Activated CD4-positive, alpha-beta T cell treated with anti-CD3 and anti-CD28 coated beads for 36 hours (primary cell): Measurements from ENCODE around the gene RIC8A. TPM values are rescaled to one million over a fixed set of nuclear protein-coding genes. Genes with fewer than 3 reads are reported as not detected.
"Not testable (repeated sequence)": the region's sequence is repeated elsewhere in the genome, so short reads cannot be mapped to it uniquely, and the experiment has no call there.

Experiments
- ATAC-seq: fragments of 200-7000 bp; cut with Tn5 transposase; one replicate; pipeline ENCODE4 v1.10.0; 2021; ENCODE audit warnings: mild to moderate bottlenecking, moderate library complexity
- CTCF ChIA-PET: fragments of 350-600 bp; sonication (Branson Sonifier 250); formaldehyde crosslinking; loops from one replicate; lab custom pipeline; 2021; ENCODE audit warnings: antibody characterized with exemption; lab: Charles Lee
- POLR2A ChIA-PET: fragments of 350-600 bp; sonication (Branson Sonifier 250); formaldehyde crosslinking; loops from one replicate; lab custom pipeline; 2021; ENCODE audit warnings: antibody characterized with exemption, inconsistent platforms; lab: Charles Lee
- DNase-seq: peaks from one replicate; pipeline ENCODE4 v3.0.0-alpha.2; 2020
- H3K27ac Mint-ChIP-seq: one replicate; pipeline ENCODE4 v1.8.0; 2021; ENCODE audit warnings: mixed read lengths
- H3K27me3 Mint-ChIP-seq: one replicate; pipeline ENCODE4 v1.8.0; 2021; ENCODE audit warnings: mixed read lengths
- H3K36me3 Mint-ChIP-seq: one replicate; pipeline ENCODE4 v1.8.0; 2021; ENCODE audit warnings: low read depth, mixed read lengths
- H3K4me1 Mint-ChIP-seq: one replicate; pipeline ENCODE4 v1.8.0; 2021; ENCODE audit warnings: mixed read lengths
- H3K4me3 Mint-ChIP-seq: one replicate; pipeline ENCODE4 v1.8.0; 2021; ENCODE audit warnings: mild to moderate bottlenecking, moderate library complexity, mixed read lengths
- H3K9me3 Mint-ChIP-seq: one replicate; pipeline ENCODE4 v1.8.0; 2021; ENCODE audit warnings: low read depth, mixed read lengths
- intact Hi-C, 2 experiments: fragments of 100-400 bp; cut with DNase I in 1 of 2; cut with micrococcal nuclease in 1 of 2; formaldehyde crosslinking; loops; one replicate each; pipeline versions ENCODE4 v1.14.2 to v1.15.1; 2022 to 2024; cut with DNase I, micrococcal nuclease
- total RNA-seq, 2 experiments: library from RNA; stranded (reverse); gene quantifications; one replicate each; pipeline ENCODE4 v1.2.3, GENCODE V29; 2021

RIC8A gene
- 100 to 1,000 TPM; 104 to 124 TPM for total RNA-seq

DNA sequence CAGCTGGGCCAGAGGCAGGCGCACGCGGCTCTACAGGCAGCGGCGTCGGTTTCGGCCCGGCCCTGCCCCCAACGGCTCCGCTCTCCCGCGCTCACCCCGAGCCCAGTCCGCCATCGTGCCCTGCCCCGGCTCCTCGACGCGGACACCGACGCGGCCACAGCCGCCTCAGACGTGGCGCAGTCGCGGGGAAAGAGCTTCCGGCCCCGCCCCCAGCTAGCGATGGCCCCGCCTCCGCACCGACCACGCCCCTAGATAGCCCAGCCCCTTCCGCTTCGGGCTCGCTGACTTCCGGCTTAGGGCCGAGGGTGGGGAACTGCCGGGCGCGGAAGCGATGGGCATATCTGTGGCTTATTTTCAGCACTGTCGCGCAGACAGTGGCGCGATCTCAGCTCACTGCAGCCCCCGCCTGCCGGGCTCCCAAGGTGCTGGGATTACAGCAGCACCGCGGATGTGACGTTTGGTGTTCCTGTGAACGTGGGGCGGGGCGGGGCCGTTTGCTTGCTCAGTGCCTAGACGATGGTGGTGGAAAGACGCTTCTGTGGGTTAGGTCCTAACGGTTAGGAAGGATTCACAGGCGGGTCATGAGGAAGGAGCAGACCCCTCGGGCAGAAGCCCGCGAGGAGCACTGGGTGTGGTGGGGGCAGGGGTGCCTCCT, at the start of gene RIC8A, which contains the start of gene BET1L:
Gene RIC8A (plus strand): TSS at position 501 of the 655 bp plus-strand sequence. CDS start 1,147 bp downstream, outside the sequence.
Gene BET1L (minus strand): TSS at position 192 of the 655 bp plus-strand sequence. CDS start 78 bp downstream, at position 114.
- peaks cover 69% of the 10 kb centered on the region for H3K36me3 Mint-ChIP-seq
- H3K4me3 Mint-ChIP-seq = peak within 1 kb of the TSS; percentile 94
- H3K9me3 Mint-ChIP-seq = no peaks in the 10 kb centered on the region
- ATAC-seq = peak; percentile 89
- intact Hi-C loops = loop anchor here (1.0 to 5.0 kb wide), 10 partner anchors 29 to 602 kb away; partner anchors contain the start of genes PSMD13 (in 2 of the 2), SIRT3 (in 2 of the 2), DEAF1 (in 1 of the 2) and IFITM1 (in 1 of the 2)
- peak; percentile 99 for DNase-seq
- ChIA-PET POLR2A (interaction anchor here (0.5 to 1.2 kb wide), 10 partner anchors 9 to 361 kb away, joined by 3 to 25 read pairs (median 4); partner anchors contain the start of genes PSMD13, RNH1 and SIRT3), CTCF (interaction anchor here (0.6 to 2.4 kb wide), 16 partner anchors 9 to 241 kb away, joined by 3 to 10 read pairs (median 4); partner anchors contain the start of genes PSMD13 and SIRT3)
- H3K27me3 Mint-ChIP-seq = no peaks in the 10 kb centered on the region
- H3K4me1 Mint-ChIP-seq = peaks cover 56% of the 10 kb centered on the region
- H3K27ac Mint-ChIP-seq = peak within 1 kb of the TSS; percentile 99

- H3K27ac Mint-ChIP-seq, DNase-seq, H3K27me3 Mint-ChIP-seq, H3K4me1 Mint-ChIP-seq, CTCF ChIA-PET, intact Hi-C loops, ATAC-seq, H3K36me3 Mint-ChIP-seq, POLR2A ChIA-PET, H3K9me3 Mint-ChIP-seq, H3K4me3 Mint-ChIP-seq: not testable (repeated sequence)
Measured at GRCh38 chr11:180242-180641, 27.3 kb upstream of the RIC8A start.

- H3K27ac Mint-ChIP-seq, ATAC-seq, CTCF ChIA-PET, H3K9me3 Mint-ChIP-seq, H3K36me3 Mint-ChIP-seq, intact Hi-C loops, H3K27me3 Mint-ChIP-seq, H3K4me3 Mint-ChIP-seq: not testable (repeated sequence)
- peak; percentile 15 for DNase-seq
- H3K4me1 Mint-ChIP-seq = peaks cover 12% of the 10 kb centered on the region
- POLR2A ChIA-PET = interaction anchor here (0.7 kb wide), 1 partner anchor 18 kb away, joined by 5 read pairs; the partner anchor contains the start of genes BET1L and RIC8A
Measured at GRCh38 chr11:189200-189783, 18.2 kb upstream of the RIC8A start.

DNA sequence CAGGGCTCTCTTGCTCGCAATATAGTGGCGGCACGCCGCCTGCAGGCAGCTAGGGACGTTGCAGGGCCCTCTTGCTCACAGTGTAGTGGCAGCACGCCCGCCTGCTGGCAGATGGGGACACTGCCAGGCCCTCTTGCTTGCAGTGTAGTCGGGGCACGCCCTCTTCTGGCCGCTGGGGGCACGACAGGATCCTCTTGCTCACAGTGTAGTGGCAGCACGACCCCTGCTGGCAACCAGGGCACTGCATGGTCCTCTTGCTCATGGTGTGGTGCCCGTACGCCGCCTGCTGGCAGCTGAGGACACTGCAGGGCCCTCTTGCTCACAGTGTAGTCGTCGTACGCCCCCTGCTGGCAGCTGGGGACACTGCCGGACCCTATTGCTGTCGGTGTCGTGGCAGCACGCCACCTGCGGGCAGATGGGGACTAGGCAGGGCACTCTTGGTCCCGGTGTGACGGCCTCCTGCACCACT, 17.6 kb upstream of the RIC8A start:
- intact Hi-C loops, H3K9me3 Mint-ChIP-seq, CTCF ChIA-PET: not testable (repeated sequence)

DNA sequence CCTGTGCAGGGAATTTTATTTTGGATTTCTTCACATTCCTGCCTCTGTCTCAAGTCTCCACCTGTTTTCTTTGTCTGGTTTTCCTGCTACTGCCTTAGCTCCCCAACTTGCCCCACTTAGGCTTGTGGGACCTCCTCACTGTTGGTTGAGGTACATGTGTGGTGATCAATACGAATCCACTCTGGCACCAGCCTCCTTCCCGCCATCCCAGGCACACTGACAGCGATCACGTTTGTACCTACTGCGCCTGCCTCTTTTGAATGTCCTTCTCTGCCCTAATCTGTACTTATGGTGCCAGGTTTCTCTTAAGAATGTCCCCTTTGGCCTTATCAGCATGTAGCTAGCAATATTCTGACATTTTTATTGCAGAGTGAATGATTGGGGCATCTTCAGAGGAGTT, 17.0 kb upstream of the RIC8A start:
- H3K27me3 Mint-ChIP-seq, POLR2A ChIA-PET, H3K27ac Mint-ChIP-seq, H3K9me3 Mint-ChIP-seq, H3K36me3 Mint-ChIP-seq, H3K4me3 Mint-ChIP-seq, ATAC-seq, intact Hi-C loops, CTCF ChIA-PET, DNase-seq: not testable (repeated sequence)
- peaks cover 12% of the 10 kb centered on the region for H3K4me1 Mint-ChIP-seq

More for the DNA sequence above, 17.6 kb upstream of the RIC8A start:
- not testable (repeated sequence) for H3K36me3 Mint-ChIP-seq, H3K27ac Mint-ChIP-seq, H3K27me3 Mint-ChIP-seq, H3K4me3 Mint-ChIP-seq
- POLR2A ChIA-PET = interaction anchor here (0.7 kb wide), 1 partner anchor 18 kb away, joined by 5 read pairs; the partner anchor contains the start of genes BET1L and RIC8A
- ATAC-seq (peak; percentile 86), DNase-seq (peak; percentile 71)
- peaks cover 12% of the 10 kb centered on the region for H3K4me1 Mint-ChIP-seq

DNA sequence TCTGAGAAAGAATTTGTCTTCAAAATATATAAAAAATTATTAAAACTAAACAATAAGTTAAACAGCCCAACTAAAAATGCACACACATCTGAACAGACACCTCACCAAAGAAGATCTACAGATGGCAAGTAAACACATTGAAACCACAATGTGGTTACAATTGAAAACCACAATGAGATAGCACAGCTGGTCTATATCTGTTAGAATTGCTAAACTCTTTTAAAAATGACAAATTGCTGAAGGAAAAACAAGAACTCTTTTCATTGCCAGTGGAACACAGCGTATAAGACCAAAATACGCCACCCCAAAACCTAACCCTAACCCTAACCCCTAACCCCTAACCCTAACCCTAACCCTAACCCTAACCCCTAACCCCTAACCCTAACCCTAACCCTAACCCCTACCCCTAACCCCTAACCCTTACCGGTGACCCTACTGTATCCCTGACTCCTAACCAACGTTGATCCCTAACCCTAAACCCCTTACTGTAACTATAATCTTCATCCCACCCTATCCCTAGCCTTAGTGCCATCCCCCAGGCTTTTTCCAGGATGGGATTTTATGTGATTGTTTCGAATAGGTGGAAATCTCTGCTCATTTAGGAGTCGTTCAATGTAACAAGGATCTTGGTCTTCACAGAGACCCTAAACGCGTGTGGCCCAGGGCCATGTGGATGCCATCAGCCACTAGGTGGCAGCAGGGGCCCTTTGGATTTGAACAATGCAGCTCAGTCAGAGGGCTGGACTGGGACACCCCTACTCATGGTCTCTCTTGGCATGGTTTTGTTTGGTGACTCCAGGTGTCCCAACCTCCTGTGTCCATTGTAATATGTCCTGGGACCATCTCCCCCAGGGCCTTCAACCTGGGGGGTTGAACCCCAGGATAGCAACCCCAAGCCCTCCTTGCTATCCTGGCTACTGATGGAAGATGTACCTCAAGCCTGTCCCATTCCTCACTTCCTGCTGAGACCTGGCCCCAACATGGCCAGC, 15.7 kb upstream of the RIC8A start:
- DNase-seq = peak; percentile 77
- ATAC-seq = peak; percentile 73
- H3K4me3 Mint-ChIP-seq, POLR2A ChIA-PET, H3K27ac Mint-ChIP-seq, intact Hi-C loops, H3K27me3 Mint-ChIP-seq, H3K36me3 Mint-ChIP-seq, CTCF ChIA-PET, H3K9me3 Mint-ChIP-seq: not testable (repeated sequence)
- peaks cover 12% of the 10 kb centered on the region for H3K4me1 Mint-ChIP-seq

DNA sequence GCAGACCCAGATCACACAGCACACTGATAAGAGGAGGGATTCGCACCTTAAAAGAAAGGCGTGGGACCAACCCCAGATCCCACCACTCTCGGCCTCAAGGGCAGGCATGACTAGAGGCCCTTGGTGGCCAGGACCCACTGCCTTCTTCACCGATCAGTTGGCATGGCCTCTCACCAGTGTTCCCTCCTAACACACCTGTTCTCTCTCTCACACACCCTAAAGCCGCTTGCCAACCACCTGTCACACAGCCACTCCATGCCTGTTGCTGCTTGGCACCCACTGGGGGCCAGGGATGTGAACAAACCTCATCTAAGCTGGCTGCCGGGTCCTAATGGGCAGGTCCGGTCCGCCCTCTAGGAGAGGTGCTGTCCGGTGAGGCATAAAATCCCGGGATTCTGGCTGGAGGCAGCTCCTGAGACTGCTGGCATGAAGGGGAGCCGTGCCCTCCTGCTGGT, 14.8 kb upstream of the RIC8A start, which contains the start of gene SCGB1C1:
Gene SCGB1C1 (plus strand): TSS at position 405 of the 455 bp plus-strand sequence. CDS start 22 bp downstream, at position 427.
- H3K27ac Mint-ChIP-seq, ATAC-seq, CTCF ChIA-PET, H3K27me3 Mint-ChIP-seq, H3K4me3 Mint-ChIP-seq, H3K36me3 Mint-ChIP-seq, POLR2A ChIA-PET, H3K9me3 Mint-ChIP-seq, intact Hi-C loops, DNase-seq: not testable (repeated sequence)
- peaks cover 12% of the 10 kb centered on the region for H3K4me1 Mint-ChIP-seq

DNA sequence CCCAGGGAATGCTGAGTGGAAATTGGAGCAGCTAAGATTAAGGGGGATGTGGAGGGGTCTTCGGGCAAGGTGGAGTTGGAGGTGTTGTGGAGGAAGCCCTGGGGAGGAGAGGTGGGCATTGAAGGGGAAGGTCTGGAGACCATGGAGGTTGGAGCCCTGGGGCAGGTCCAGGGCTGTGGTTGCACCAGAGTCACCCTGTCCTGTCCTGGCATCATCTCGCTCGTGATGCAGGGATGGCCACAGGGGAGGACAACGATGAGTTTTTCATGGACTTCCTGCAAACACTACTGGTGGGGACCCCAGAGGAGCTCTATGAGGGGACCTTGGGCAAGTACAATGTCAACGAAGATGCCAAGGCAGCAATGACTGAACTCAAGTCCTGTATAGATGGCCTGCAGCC, 14.0 kb upstream of the RIC8A start:
- CTCF ChIA-PET, POLR2A ChIA-PET, ATAC-seq, H3K4me3 Mint-ChIP-seq, H3K36me3 Mint-ChIP-seq, H3K27ac Mint-ChIP-seq, intact Hi-C loops, H3K9me3 Mint-ChIP-seq, H3K27me3 Mint-ChIP-seq: not testable (repeated sequence)
- peak; percentile 4 for DNase-seq
- peaks cover 12% of the 10 kb centered on the region for H3K4me1 Mint-ChIP-seq

DNA sequence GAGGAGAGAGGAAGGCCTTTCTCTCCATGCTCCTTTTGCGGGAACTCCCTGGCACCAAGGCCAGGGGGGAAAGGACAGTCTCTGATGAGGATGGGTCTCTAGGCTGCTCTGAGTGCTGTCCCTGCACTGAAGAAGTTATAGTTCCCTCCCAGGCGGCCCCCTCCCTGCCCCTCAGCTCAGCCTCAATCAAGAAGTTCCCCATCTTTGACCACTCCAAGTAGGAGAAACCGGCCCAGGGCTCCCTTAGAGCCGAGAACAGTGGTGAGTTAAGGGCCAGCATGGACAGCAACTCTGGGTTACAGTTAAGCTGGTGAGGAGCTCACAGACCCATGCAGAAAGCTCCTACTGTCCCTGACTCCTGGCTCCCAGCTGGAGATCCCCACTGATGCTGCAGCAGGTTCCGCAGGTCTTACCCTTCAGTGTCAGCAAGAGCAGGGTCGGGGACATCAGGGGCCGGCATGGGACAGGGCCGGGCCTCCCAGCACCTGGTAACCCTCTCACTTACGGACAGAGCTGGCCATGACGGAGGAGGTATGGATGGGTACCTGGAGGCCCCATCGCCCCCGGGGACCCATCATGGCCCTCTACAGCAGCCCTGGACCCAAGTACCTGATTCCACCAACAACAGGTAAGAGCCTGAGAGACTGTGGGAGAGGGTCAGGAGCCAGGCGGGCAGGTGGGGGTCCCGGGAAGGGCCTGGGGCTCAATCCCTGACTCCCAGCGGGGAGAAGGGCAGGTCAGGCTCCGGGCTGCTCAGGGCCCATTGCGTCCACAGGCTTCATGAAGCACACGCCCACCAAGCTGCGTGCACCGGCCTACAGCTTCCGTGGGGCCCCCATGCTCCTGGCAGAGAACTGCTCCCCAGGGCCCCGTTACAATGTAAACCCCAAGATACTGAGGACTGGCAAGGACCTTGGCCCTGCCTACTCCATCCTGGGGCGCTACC, 10.4 kb upstream of the RIC8A start:
- Mint-ChIP-seq H3K36me3 (peaks cover 8% of the 10 kb centered on the region), H3K27ac (no peak overlapping the region), H3K4me3 (no peak overlapping the region), H3K27me3 (no peaks in the 10 kb centered on the region), H3K4me1 (peaks cover 16% of the 10 kb centered on the region), H3K9me3 (no peaks in the 10 kb centered on the region)
- intact Hi-C loops = no loop called here
- CTCF ChIA-PET = no interaction called here
- no peak for ATAC-seq
- DNase-seq = peak; percentile 4
- POLR2A ChIA-PET = no interaction called here

GRCh38 chr11:197741-198235, 9.7 kb upstream of the RIC8A start:
- DNase-seq (no peak), ATAC-seq (no peak)
- no peak overlapping the region for H3K27ac Mint-ChIP-seq
- no peaks in the 10 kb centered on the region for H3K9me3 Mint-ChIP-seq
- ChIA-PET POLR2A (no interaction called here), CTCF (no interaction called here)
- H3K36me3 Mint-ChIP-seq = peaks cover 13% of the 10 kb centered on the region
- intact Hi-C loops = no loop called here
- H3K27me3 Mint-ChIP-seq = no peaks in the 10 kb centered on the region
- H3K4me1 Mint-ChIP-seq = peaks cover 21% of the 10 kb centered on the region
- H3K4me3 Mint-ChIP-seq = no peak overlapping the region
